Uterus (tissue), 2 donors: ENCODE measurements around the gene BUB1B.

Experiments
- POLR2A ChIP-seq, 2 donors: fragments of 450-650 bp; IDR thresholded peaks; one replicate each; pipeline ENCODE4 v1.6.1; 2016; ENCODE audit warnings: antibody characterized with exemption in 2 of 2, mild to moderate bottlenecking in 1 of 2, moderate library complexity in 1 of 2
- TF ChIP-seq, protein P1 (sequence below), 4 experiments: fragments of 200-600 bp in 2 of 4; fragments of 450-650 bp in 2 of 4; sonication (generic) in 2 of 4; IDR thresholded peaks; one replicate each; pipeline ENCODE4 v1.5.1; 2016 to 2019; ENCODE audit warnings: antibody characterized with exemption in 4 of 4, mild to moderate bottlenecking in 2 of 4, moderate library complexity in 1 of 4

DNA sequence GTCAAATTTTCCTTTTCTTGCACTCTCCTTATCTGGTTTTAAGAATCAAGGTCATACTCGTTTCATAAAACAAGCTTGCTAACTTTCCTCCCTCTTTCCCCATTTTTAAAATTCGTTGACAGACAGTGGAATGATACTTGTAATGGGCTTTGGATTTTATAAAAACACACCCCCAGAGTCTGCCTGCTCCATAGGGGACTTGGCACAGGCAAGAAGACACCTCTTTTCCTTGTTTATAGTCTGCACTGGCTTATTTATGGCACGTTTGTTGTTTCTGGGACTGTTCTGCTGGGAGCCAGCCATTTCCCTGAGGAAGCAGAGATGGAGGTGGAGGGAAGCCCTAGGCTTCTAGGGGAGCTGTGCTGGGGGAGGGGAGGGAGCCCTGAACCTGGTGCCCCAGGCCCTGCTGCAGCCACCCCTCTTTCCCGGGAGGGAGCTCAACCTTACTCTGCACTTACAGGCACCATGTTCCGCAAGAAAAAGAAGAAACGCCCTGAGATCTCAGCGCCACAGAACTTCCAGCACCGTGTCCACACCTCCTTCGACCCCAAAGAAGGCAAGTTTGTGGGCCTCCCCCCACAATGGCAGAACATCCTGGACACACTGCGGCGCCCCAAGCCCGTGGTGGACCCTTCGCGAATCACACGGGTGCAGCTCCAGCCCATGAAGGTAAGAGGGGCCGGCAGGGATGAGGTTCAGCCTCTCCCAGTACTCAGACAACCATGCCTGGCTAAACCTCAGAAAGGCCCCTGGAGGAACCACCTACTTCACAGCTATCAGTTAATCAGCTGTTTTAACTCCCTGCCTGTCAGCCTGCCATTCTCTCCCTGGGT lies 103.7 kb downstream of the BUB1B start:
- TF ChIP-seq, protein P1, sequence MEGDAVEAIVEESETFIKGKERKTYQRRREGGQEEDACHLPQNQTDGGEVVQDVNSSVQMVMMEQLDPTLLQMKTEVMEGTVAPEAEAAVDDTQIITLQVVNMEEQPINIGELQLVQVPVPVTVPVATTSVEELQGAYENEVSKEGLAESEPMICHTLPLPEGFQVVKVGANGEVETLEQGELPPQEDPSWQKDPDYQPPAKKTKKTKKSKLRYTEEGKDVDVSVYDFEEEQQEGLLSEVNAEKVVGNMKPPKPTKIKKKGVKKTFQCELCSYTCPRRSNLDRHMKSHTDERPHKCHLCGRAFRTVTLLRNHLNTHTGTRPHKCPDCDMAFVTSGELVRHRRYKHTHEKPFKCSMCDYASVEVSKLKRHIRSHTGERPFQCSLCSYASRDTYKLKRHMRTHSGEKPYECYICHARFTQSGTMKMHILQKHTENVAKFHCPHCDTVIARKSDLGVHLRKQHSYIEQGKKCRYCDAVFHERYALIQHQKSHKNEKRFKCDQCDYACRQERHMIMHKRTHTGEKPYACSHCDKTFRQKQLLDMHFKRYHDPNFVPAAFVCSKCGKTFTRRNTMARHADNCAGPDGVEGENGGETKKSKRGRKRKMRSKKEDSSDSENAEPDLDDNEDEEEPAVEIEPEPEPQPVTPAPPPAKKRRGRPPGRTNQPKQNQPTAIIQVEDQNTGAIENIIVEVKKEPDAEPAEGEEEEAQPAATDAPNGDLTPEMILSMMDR (IDR thresholded peaks at IDR 0.05) = no peak
- no peak for TF ChIP-seq POLR2A (IDR thresholded peaks at IDR 0.05)
